Nephron (organoid): ENCODE results near the gene C22orf42.
A peak's percentile ranks its signal among the peaks of the same experiment; 100 is the strongest.

ENCODE experiments used
- H3K27ac Mint-ChIP-seq, 3 experiments: 2 replicates each; pipeline ENCODE4 v1.8.0; 2020; ENCODE audit warnings: mixed read lengths in 3 of 3, mild to moderate bottlenecking in 2 of 3, moderate library complexity in 1 of 3
- H3K27me3 Mint-ChIP-seq: 2 replicates; pipeline ENCODE4 v1.8.0; 2021; ENCODE audit warnings: low read depth, mild to moderate bottlenecking, moderate library complexity, mixed read lengths
- H3K36me3 Mint-ChIP-seq: 2 replicates; pipeline ENCODE4 v1.8.0; 2020; ENCODE audit warnings: low read depth, mixed read lengths
- H3K4me1 Mint-ChIP-seq: 2 replicates; pipeline ENCODE4 v1.8.0; 2020; ENCODE audit warnings: mixed read lengths
- H3K4me3 Mint-ChIP-seq, 3 experiments: 2 replicates each; pipeline ENCODE4 v1.8.0; 2020; ENCODE audit warnings: mild to moderate bottlenecking in 3 of 3, mixed read lengths in 3 of 3, moderate library complexity in 2 of 3
- H3K9me3 Mint-ChIP-seq: 2 replicates; pipeline ENCODE4 v1.8.0; 2020; ENCODE audit warnings: mixed read lengths
- TF ChIP-seq, protein P1 (sequence below), 3 experiments: fragments of 200-600 bp; sonication (generic); IDR thresholded peaks; one replicate each; pipeline ENCODE4 v1.5.0; 2021; ENCODE audit warnings: antibody characterized with exemption in 3 of 3; ENCODE audit not compliant: unreplicated experiment in 3 of 3

C22orf42 gene

DNA sequence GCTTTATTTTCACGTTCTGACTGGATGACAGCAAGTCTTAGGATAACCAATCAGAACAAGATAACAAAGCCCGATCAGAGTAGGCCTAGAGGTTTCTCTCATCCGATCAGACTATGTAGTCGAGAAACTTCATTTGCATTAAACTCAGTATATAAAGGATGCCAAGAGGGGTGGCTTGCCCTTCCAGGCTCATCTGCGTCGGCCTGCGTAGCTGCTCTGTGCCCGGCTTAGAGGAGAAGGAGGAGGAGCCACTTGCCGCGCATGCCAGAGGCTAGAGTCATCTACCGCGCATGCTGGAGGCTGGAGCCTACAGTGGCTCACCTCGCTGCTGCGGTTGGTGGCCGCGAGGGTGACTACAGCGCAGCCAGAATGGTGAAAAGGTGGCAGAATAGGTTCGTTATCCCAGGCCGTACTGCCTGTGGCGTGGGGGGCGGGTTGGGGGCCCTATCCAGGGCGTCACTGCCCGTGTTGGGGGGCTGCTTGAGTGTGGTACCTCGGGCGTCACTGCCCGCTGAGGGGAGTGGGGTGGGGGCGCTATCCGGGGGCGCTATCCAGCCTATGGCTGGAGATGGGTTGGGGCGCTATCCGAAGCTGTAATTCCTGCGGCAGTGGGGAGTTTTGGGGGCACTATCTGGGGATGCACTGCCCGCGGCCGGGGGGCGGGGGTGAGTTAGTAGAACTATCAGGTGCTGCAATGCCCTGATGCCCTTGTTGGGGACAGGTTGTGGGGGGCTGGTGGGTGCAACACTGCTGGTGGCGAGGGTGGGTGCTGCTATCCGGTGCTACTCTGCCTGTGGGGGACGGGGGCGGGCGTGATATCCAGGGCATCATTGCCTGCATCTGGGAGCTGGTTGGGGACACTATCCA, 46.0 kb upstream of the C22orf42 start, which contains the start of gene RFPL2:
RFPL2 (minus strand) TSS at position 218 of the 867 bp plus-strand sequence. CDS start 2,622 bp downstream, outside the sequence.
- H3K4me1 Mint-ChIP-seq, result peaks cover 19% of the 10 kb centered on the region
- peaks cover 3% of the 10 kb centered on the region for H3K36me3 Mint-ChIP-seq
- H3K4me3 Mint-ChIP-seq, result peak within 1 kb of the TSS; percentile 84 to 91 (median 87)
- H3K9me3 Mint-ChIP-seq, result no peaks in the 10 kb centered on the region
- H3K27ac Mint-ChIP-seq, result peak within 1 kb of the TSS; percentile 30 to 78 (median 76)
- H3K27me3 Mint-ChIP-seq, result peaks cover 46% of the 10 kb centered on the region
- TF ChIP-seq, protein P1, sequence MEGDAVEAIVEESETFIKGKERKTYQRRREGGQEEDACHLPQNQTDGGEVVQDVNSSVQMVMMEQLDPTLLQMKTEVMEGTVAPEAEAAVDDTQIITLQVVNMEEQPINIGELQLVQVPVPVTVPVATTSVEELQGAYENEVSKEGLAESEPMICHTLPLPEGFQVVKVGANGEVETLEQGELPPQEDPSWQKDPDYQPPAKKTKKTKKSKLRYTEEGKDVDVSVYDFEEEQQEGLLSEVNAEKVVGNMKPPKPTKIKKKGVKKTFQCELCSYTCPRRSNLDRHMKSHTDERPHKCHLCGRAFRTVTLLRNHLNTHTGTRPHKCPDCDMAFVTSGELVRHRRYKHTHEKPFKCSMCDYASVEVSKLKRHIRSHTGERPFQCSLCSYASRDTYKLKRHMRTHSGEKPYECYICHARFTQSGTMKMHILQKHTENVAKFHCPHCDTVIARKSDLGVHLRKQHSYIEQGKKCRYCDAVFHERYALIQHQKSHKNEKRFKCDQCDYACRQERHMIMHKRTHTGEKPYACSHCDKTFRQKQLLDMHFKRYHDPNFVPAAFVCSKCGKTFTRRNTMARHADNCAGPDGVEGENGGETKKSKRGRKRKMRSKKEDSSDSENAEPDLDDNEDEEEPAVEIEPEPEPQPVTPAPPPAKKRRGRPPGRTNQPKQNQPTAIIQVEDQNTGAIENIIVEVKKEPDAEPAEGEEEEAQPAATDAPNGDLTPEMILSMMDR (IDR thresholded peaks at IDR 0.05; ENCODE audit: unreplicated experiment in 3 of 3), result no peak

DNA sequence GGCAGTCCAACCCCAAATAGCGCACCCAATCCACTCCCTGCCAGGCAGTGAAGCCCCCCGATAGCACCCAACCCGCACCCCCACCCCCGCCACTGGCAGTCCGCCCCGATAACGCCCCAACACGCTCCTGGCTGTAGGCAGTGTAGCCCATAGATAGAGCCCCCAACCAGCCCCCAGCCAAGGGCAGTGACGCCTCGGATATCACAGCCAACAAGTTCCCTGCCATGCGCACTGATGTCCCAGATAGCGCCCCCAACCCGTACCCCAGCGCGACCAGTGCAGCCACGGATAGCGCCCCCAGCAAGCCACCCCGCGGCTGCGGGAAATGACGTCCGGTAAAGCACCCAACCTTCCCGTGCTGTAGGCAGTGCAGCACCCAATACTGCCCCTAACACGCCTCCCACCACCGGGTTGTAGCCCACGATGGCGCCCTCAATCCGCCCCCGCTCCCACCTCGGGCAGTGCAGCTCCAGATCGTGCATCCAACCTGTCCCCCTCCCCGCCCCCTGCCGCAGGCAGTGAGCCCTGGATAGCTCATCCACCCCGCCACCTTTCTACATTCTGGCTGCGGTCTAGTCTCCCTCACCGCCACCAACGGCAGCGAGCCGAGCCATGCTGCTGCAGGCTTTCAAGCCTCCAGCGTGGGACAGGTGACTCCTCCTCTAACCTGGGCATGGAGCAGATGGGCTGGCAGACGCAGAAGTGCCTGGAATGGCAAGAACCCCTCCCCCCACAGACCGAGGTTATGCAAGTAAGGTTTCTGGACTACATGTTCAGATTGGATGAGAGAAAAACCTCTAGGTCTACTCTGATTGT, 45.1 kb upstream of the C22orf42 start:
- TF ChIP-seq, protein P1 (IDR thresholded peaks at IDR 0.05; ENCODE audit: unreplicated experiment in 3 of 3), result no peak
- Mint-ChIP-seq H3K9me3 (no peaks in the 10 kb centered on the region), H3K36me3 (peaks cover 3% of the 10 kb centered on the region), H3K4me1 (peaks cover 19% of the 10 kb centered on the region), H3K4me3 (peak overlapping the region; percentile 84 to 91 (median 87)), H3K27ac (peak overlapping the region; percentile 30 to 78 (median 76)), H3K27me3 (peaks cover 53% of the 10 kb centered on the region)

DNA sequence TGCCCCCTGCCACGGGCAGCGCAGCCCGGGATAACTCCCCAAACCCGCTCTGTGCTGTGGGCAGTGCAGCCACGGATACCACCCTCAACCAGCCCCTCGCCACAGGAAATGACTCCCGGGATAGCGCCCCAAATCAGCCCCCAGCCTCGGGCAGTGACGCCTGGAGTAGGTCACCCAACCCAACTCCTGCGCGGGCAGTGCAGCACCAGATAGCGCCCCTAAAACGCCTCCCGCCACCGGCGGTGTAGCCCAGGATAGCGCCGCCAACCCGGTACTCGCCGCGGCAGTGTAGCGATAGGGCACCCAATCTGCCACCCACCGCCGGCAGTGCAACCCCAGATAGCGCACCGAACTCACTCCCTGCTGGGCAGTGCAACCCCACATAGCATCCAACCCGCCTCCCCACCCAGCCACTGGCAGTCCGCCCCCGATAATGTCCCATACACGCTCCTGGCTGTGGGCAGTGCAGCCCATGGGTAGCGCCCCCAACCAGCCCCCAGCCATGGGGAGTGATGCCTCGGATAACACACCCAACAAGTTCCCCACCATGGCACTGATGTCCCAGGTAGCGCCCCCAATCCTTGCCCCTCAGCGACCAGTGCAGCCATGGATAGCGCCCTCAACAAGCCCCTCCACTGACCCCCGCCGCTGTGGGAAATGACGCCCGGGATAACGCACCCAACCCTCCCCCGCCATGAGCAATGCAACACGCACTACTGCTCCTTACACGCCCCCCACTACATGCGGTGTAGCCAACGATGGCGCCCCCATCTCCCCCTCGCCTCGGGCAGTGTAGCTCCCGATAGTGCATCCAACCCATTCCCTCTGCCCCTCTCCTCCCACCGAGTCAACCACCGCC, 44.3 kb upstream of the C22orf42 start:
- H3K4me3 Mint-ChIP-seq, result peak overlapping the region; percentile 84 to 91 (median 87)
- TF ChIP-seq, protein P1 (IDR thresholded peaks at IDR 0.05; ENCODE audit: unreplicated experiment in 3 of 3), result no peak

DNA sequence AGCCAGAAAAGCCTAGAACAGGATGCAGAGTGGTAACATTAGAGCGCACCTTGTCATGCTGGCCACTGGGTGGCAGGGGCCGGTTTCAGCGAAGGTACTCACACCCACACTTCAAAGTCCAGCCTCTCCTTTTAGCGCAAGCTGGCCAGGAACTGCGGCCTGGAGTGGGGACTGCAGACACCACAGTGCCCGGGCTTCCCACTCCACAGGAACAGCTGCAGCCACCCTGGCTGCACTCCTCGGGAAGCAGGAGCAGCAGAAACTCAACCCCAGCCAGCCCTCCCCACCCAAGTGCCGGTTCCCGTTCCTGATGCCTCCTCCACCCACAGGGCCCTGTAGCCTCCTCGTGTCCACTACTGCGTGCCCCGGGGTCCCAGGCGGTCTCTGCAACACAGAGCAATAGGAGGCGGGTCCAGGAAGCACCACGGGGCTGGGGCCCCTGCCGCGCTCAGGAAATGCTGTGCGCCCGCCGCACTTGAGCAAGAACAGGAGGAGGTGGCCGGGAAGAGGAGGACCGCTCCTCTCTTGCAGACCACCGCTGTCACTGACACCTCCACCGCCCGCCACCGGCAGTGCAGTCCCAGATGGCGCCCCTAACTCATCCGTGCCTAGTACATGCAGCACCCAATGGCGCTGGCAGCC, 43.6 kb upstream of the C22orf42 start:
- Mint-ChIP-seq H3K27me3 (peaks cover 62% of the 10 kb centered on the region), H3K27ac (no peak overlapping the region), H3K4me3 (peak overlapping the region; percentile 49 to 87 (median 84)), H3K36me3 (peaks cover 3% of the 10 kb centered on the region), H3K9me3 (no peaks in the 10 kb centered on the region), H3K4me1 (peaks cover 17% of the 10 kb centered on the region)
- TF ChIP-seq, protein P1 (IDR thresholded peaks at IDR 0.05; ENCODE audit: unreplicated experiment in 3 of 3), result peak; percentile 58 to 61 (median 60)

More for the DNA sequence above, 44.3 kb upstream of the C22orf42 start:
- peaks cover 19% of the 10 kb centered on the region for H3K4me1 Mint-ChIP-seq
- no peaks in the 10 kb centered on the region for H3K9me3 Mint-ChIP-seq
- H3K27ac Mint-ChIP-seq, result no peak overlapping the region
- peaks cover 3% of the 10 kb centered on the region for H3K36me3 Mint-ChIP-seq
- H3K27me3 Mint-ChIP-seq, result peaks cover 62% of the 10 kb centered on the region

DNA sequence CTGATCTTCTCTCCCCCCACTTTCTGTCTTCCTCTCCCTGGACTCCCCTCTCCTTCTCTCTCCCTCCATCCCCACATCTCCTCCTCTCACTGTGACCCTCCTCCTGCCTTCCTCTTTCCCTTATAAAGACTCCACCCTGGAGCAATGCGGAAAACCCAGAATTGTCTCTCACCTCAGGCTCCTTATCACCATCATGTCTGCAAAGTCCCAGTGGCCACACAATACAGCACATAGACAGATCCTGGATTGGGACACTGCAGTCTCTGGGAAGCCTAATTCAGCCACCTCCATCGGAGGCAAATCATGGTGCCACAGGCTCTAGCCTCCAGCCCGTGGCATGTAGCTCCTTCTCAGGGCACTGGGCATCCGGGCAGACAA, 43.0 kb upstream of the C22orf42 start:
- Mint-ChIP-seq H3K27ac (no peak overlapping the region), H3K27me3 (peaks cover 61% of the 10 kb centered on the region)
- TF ChIP-seq, protein P1 (IDR thresholded peaks at IDR 0.05; ENCODE audit: unreplicated experiment in 3 of 3), result no peak

More for the DNA sequence above, 43.0 kb upstream of the C22orf42 start:
- Mint-ChIP-seq H3K9me3 (no peaks in the 10 kb centered on the region), H3K36me3 (peaks cover 3% of the 10 kb centered on the region), H3K4me3 (peak overlapping the region; percentile 44 to 84 (median 49)), H3K4me1 (peaks cover 15% of the 10 kb centered on the region)
